OCI-M2 (cell line): Measurements from ENCODE around the gene SMLR1.
"Not testable (repeated sequence)": the region's sequence is repeated elsewhere in the genome, so short reads cannot be mapped to it uniquely, and the experiment has no call there.

Source experiments
- DNase-seq: peaks from one replicate; lab custom pipeline; 2025; ENCODE audit not compliant: unreplicated experiment; lab: John Stamatoyannopoulos, UW

SMLR1 gene

DNA sequence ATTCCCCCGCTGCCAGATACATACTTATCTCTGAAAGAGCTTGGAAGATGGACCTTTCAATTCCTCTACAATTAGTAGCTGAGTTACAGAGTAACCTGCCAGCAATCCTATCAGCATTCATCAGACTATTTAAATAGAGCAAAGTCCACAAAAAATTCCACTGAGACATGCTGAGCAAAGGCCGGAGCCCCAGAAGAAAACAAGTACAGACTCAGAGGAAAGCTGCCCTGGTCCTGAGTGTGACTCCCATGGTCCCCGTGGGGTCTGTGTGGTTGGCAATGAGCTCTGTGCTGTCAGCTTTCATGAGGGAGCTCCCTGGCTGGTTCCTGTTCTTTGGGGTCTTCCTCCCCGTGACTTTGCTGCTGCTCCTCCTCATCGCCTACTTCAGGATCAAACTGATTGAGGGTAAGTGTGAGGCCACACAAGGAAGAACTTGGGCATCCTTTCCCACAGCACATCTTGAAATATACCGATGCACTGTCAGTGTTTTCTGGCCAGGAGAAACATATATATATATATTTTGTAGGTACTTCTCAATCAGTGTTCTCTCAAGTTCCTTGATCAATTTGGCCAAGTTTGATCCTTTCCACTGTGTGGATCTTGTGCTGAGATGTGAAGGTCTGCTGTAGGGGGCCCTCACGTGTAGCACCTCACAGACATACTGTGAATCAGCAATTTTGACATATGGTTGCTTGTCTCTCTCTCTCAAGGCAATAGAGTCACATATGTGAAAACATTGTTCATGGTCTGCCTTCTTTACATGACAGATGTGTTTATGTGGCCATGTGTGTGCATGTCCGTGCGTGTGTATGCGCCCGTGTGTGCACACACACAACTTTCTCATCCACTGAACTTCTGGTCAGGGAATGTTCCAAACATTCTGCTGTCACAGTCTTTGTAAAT is at the start of gene SMLR1:
Gene SMLR1 (plus strand): TSS at position 160 of the 903 bp plus-strand sequence. CDS start 8 bp downstream, at position 168.
- no peak for DNase-seq

DNA sequence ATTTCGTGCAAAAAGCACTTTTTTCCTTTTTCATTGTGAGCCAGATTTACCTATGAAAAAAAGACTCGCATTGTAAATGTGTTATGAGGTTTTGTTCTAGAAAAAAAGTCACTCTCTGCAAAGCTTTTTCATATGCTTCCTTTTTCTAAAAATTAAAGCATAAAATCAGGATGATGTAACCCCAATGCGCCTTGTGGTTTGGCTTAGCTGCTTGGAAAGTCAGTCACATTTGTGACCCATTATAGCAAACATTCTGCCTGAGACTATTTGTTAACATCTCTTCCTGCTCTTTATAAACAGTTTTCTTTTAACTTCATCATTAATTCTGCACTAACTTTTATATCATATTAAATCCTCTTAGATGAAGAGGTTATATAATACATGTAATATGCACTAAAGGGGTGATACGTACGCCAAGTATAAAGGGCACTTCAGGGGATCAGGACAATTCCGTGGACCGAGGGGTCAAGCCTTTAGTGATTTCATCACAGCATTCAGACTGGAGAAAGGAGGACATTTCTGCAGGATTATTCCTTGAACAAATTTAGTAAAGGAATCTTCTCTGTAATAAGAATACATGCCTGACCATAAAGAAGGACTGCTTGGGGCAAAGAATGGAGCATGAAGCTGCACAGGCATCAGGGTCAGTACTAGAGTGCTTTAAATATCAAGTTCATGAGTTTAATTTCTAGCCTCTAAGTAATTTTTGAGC is 48.1 kb upstream of the SMLR1 start:
- no peak for DNase-seq

DNA sequence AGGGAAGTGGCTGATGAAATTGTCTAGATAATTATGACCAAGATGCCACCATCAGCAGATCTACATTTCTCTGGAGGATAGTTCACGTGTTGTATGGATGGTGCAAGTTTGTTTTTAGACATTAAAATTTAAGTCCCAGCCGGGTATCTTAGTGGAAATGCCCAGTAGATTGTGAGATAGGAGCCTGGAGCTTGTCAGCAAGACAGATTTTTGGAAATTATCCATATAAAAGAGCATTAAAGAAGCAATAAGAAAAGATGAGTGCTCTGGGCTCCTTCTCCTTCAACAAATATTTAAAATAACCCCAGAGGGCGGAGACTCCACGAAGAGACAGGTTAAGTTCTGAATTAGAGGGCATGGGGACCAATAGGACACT is 47.6 kb upstream of the SMLR1 start:
- no peak for DNase-seq

DNA sequence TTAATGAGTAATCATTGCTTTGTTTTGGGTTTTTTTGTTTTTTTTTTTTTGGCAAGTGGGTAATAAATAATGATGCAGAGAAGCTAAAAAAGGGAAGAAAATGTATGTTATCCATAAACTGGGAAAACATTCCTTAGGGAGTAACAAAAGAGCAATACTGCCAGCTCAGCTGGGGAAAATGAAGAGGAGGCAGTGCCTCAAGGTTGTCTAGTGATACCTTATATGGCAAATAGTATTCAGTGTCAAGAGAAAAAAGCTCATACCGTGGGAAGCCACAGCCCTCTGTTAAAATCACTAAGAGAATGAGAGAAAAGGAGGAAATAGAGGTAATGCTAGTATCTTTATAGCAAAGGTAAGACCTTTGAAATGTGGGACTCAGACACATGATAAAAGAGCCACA is 47.1 kb upstream of the SMLR1 start:
- DNase-seq = no peak

DNA sequence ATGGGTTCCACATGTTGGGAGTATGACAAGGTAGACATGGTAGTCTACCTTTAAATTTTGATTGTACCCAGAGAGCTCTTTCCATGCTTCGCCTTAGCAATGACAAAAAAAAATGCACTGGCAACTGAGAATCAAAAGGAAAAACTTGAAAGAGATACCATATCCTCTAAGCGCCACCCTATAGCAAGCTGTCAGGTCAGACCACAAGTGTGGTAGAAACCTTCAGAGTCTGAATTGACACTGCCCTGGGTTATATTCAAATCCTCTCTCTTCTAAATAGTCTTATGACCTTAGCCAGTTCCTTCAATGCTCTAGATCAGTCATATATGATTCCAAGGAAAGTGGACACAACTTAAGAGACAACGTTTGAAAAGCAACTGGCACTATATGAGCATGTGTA is 45.6 kb upstream of the SMLR1 start:
- no peak for DNase-seq

DNA sequence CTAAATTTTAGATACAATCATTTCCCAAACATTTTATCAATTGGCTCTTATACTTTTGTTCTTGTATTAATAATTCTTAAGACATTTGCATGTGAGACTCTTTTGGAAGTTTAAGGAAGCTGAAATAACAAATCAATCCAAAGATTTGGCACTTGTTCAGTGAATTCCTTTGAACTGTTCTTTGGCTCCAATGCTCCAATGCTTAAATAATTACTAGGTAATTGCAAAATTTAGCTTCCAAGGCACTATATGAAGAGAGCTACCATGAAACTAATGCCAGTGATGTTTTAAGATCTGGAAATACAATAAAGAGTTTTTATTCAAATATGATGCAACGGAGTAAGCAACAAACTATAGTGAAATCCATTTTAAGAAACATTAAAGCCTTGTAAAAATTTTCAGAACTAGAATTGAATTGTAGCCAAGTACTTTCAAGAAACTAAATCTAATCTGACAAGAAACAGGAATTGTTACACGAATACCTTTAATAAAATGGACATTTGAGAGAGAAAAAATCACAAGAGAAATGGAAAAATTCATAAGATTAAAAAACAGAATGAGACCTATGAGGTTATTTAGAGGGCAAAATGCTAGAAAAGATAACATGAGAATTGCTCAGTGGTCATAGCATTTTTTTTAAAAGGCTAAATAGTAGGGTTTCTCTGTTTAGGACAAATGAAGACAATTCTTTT is 43.6 kb upstream of the SMLR1 start:
- no peak for DNase-seq

DNA sequence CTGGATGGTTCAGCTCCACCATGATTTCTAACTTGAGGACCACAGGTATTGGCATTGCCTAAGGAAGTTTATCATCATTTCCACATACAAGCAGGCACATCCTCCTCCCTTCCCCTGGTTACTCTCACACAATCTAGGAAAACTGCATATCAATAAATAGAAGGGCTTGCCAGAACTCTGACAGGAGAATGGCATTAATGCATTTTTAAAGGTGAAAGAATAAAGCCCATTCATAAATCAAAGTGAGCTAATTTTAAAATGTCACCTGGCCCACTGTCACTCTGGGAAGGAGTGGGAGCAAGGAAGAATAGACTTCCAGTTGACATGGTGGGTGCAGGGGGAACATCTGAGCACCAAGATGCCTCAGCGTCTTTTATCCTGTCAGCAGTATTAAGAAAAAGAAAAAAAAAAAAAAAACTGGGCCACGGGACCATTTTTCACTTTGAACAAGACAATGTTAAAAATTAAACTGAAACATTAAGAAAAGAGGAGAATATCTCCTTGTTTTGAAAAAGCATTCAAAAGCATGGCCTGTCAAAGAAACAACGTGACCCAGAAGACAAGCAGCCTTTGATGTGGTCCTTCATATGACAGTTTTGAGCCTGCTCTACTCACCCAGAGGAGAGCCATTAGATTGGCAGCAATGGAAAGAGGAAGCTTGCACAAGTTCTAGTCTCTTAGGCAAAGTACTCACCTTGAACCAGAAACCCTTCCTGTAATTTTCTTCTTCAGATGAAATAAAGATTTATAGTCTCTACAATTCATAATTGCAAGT is 39.3 kb upstream of the SMLR1 start:
- DNase-seq = no peak

DNA sequence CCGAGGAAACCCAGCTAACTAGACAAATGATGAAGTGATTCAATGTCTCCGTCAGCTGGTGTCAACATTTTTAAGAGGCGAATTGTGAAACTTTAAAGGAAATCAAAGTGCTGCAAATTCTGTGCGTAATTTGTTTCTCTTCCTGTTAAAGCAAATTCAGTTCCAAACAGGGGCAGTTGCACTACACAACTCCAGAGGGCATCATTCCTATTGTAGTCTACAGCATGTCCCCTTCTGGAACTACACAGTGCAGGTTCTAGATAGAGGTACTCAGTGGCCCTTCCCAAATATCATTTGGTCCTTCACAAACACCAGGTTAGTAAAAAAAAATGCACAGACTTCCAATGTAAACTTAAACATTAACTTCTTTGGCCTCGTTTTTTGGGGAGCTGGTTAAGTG is 38.3 kb upstream of the SMLR1 start:
- DNase-seq = no peak

DNA sequence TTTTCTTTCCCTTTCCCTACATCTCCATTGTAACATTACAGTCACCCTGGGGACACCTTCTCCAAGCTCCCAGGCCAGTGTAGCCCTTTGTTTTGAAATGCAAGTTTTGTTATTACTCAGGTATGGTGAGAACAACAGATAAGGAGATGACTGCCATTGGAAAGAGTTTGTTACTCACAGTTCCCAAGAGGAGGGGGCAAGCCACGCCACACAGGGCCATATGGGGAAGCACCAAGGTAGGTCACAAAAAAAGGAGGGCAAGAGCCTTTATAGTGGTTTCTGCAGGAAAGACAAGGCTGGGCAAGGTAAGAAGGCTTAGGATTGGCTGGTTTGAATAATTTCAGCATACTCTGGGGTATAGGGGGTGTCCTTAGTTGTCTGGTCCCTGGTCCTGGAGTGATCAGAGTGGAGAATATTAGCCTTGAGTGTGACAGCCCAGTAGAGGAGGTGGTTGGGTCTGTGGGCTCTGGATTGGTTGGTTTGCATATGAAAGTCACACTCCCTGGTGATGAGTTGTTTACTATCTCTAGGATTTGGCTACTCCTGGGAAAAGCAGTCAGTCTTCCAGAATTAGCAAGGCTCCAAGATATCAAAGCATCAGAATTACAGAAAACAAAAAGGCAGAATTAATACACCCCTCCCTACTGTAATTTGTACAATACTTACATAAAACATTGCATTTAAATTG is 33.1 kb upstream of the SMLR1 start:
- no peak for DNase-seq

DNA sequence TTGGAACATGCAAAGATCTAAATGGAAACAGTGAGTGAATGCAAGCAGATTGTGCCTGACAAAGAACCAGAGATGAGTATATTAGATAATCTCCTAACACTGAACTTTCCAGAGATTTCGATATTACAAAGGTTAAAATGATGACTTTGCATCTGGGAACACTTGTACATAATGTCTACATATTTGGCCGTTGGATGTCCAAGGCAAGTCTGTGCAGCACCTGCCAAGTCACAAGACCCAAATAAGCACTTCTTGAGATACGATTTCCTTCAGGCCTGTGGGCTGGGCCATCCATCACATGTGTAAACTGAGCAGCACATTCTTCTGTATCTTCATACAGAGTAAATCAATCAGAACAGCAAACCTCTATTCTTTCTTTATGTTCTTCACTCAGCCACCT is 32.5 kb upstream of the SMLR1 start:
- DNase-seq = no peak

DNA sequence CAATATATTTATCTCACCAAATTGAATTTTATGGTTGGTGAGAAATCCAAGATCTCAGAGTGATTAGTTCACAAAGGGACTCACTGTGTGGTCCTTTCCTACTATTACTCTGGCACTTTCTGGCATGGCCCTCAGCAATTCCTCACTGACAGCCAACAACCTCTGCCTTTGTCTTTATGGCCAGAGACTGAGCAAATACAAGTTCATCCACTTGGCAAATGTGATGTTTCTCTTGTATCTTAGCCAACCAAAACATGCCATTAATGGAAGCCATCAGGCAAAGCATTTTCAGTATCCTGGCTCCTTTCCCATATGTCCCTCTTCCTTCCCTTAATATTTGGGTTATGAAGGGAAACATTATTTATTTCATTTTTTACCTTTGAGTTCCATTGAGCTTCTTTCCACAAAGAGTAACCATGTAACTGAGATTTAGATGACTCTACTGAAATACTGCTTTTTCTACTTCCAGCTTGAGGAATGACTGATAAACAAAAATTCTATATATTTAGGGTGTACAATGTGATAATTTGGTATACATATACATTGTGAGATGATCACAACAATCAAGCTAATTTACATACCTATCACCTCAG is 30.8 kb upstream of the SMLR1 start:
- no peak for DNase-seq

DNA sequence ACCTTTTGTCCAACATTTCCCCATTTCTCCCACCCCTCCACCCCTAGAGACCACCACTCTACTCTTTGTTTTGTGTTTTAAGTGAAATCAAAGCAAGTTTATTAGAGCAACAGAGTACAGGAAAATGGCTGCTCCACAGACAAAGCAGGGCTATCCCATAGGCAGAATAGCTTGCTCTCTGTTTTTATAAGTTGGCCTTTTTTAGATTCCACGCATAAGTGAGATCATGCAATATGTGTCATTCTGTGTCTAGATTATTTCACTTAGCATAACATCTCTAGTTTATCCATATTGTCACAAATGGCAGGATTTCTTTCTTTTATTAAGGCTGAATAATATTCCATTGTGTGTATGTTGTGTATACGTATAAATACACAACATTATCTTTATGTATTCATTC is 30.1 kb upstream of the SMLR1 start:
- DNase-seq = no peak

DNA sequence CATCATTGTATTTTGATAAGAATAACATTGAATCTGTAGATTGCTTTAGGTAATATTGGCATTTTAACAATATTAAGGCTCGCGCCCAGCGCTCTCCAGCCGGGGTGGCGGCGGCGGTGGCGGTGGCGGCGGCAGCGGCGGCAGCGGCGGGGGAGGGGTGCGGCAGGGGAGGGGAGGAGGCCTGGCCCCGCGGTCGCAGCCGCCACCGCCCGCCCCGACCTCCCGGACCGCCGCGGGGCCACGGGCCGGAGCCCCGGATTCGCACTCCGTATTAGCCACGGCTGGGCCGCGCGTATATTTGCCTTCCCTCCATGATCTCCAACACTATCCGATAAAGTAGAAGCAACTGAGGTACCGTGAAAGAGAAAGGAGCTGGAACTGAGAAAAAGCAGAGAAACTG is 25.8 kb upstream of the SMLR1 start:
- DNase-seq = not testable (repeated sequence)

DNA sequence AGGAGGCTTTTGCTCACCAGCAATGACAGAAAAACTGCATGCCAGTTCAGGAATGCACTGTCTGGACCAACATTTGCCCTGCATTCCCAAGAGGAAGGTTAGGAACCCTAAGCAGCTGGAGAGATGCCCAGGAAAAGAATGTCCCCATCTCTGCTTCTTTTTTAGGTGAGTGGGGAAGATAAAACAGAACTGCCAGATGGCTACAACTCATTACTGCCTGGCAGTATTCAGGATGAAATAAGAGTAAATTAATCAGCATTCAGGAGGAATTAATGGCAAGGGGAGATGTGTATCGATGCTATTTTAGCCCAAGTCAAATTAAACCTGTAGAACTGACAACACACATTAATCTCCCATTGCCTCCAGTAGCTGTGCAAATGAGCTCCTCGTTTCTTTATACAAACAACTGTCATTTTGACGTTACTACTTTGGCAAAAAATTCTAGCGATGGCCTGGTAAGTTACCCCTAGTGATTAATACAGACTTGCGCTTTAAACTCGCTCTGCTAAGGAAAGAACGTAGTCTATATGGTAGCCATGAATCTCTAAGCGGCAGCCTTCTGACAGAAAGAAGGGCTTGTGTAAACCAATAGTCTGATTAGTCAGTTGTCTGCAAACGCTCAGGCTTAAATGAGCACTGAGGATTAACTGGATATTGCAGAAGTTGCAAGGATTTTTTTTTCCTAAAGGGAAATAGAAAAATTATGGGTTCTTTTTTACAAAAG is 16.7 kb upstream of the SMLR1 start:
- no peak for DNase-seq

DNA sequence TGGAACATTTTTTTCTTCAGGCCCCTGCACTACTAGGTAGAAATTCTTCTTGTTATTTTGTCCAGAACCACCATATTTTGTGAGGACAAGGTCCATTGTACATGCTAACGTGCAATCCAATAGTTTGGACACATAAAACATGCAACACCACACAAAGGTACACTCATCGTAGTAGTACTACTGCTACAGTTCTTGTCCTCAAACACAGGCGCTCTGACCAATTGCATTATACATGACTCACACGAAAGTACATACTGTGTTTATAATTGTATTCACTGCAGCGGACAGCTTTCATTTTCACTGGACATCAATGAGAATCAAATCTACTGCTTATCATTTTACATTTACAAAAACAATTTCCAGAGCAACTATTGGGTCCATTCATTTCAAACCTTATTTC is 15.3 kb upstream of the SMLR1 start:
- DNase-seq = no peak

DNA sequence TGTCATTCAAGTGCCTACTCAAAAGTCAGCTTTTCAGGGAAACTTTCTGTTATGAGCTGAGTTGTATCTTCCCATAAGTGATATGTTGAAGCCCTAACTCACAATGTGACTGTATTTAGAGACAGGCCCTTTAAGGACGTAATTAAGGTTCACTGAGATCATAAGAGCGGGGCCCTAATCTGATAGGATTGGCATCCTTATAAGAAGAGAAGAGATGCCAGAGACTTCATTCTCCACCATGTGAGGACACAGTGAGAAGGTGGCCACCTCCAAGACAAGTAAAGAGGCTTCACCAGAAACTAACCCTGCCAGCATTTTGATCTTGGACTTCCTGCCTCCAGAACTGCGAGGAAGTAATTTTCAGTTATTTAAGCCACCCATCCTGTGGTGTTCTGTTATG is 12.7 kb upstream of the SMLR1 start:
- DNase-seq = no peak

DNA sequence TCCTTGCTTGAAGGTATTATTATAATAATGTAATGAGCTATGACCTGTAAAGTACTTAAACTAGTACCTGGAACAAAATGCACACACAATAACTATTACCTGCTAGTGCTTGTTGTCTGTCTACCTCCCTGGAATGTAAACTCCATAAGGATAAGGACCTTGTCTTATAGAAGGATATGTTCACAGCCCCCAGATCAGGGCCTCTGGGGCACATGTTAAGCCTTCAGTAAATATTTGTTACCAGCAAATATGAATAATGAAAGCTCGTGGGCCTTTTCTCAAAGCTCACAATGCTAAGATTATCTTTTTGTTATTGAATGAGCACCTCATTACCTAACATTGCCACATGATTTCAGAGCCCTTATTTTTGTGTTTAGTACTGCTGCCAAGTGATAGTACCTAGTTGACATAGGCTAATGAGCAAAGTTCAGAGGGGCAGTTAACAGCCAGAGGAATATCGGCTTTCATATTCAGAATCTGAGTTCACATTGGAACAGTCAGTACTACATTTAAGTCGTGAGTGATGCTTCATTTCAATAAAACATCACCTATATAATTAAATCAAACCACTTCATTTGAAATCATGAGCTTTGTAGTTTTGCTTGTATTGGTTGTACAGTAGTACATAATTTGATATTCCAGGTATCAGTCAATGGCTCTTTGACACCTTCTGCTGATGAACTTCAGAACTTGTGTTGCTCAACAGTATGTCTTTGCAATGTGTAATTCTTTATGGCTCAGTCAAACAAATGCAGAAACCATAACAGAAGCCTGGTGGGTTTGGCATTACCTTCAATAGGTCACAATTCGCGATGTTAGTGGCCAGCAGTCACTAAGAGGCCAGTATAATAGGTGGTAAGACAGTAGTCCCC is 11.8 kb upstream of the SMLR1 start:
- no peak for DNase-seq

DNA sequence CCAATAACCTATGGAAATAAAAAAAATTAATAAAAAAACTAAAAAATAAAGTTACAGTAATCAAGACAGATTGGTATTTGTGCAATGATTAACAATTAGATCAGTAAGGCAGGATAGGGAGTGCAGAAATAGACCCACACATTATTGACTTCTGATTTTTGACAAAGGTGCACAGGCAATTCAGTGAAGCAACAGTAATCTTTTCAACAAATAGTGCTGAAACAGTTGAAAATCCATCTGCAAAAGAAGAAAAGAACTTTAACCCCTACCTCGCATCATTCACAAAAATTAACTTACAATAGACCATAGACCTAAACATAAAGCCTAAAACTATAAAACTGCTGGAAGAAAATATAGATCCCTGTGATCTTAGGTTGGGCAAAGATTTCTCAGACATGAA is 4.5 kb upstream of the SMLR1 start:
- DNase-seq = no peak
